GM20431 (cell line): Measurements from ENCODE around the gene KLHDC4.
"Not testable (repeated sequence)": the region's sequence is repeated elsewhere in the genome, so short reads cannot be mapped to it uniquely, and the experiment has no call there.

ENCODE experiments used
- in situ Hi-C: fragments of 300-500 bp; cut with MseI, MboI; formaldehyde crosslinking; loops from one replicate; pipeline ENCODE4 v1.15.0; 2020; ENCODE audit warnings: low sequenced_read_pairs; ENCODE audit not compliant: unreplicated experiment

The KLHDC4 gene

DNA sequence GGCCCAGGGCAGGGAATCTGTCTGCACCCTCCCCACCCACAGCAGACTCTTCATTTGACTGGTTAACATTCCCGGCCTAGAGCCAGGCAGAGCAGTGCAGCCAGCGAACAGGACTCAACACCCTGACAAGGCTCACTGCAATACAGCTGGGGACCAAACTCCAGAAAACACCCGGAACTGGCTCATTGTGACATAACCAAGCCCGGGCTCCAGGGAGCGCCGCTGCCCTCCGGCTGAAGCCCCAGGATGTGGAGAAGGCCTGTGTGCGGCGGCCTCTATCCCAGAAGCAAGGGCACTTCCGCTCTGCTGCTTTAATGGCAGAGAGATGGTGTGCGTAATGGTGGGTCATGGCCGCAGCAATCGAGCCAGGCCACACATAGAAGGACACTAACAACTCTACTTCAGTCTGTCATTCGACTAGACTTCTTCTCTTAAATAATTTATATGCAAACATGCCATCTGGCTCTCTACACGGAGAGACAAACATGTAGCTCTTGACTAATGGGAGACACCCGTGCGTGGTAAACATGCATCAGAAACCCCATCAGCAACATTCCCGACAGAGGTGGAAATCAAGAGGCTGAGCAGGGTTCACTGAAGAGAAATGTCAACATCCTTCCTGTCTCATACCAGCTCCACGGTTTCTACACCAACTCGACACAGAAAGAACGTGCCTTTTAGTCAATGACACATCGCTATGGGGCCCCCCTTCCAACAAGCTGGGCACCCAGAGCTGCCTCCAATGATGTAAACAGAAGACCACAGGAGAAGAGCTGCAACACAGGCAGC, 18.0 kb downstream of the KLHDC4 start:
- in situ Hi-C loops: no loop called here

DNA sequence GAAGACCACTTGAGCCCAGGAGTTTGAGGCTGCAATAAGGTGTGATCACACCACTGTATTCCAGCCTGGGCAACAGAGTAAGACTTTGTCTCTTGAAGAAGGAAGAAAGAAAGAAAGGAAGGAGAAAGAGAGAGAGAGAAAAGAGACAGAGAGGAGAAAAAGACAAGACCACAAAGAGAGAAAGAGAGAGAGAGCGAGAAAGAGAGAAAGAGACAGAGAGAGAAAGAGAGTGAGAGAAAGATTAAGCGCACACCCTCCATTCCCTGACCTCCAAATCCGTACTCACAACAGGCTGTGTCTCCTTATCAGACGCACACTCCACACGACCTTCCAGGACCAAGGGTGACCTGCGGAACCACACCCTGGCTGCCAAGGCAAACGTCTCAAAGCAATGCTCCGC, 19.6 kb downstream of the KLHDC4 start:
- in situ Hi-C loops: no loop called here

DNA sequence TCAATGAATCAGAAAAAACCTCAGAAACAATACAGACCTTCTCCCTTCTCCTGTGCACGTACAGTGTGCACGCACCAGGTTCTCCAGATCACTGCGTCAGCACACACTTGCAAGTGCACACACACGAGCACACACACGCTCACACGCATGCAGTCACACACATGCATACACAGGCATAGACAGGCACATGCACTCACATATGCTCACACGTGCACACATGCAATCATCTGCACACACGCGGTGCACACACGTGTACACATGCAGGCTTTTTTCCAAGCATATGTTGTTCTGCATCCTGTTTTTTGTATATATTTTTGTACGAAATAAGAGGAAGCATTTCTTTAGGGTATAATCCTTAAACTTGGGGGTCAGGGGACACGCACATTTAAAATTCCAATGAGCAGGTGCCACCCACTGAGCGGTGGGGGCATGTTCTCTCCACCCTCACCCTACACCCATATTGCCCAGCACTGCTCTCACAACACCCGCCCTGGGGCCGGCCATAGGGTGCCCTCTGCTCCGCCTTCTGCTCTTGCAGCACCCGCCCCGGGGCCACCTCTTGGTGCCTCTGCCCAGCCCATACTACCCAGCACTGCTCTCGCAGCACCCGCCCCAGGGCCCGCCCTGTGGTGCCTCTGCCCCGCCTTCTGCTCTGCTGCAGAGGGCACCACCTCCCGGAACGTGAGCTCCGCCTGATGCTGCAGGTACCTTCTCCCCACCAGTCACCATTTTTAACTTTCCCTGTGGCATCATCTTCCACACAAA, 20.9 kb downstream of the KLHDC4 start:
- in situ Hi-C loops: no loop called here

DNA sequence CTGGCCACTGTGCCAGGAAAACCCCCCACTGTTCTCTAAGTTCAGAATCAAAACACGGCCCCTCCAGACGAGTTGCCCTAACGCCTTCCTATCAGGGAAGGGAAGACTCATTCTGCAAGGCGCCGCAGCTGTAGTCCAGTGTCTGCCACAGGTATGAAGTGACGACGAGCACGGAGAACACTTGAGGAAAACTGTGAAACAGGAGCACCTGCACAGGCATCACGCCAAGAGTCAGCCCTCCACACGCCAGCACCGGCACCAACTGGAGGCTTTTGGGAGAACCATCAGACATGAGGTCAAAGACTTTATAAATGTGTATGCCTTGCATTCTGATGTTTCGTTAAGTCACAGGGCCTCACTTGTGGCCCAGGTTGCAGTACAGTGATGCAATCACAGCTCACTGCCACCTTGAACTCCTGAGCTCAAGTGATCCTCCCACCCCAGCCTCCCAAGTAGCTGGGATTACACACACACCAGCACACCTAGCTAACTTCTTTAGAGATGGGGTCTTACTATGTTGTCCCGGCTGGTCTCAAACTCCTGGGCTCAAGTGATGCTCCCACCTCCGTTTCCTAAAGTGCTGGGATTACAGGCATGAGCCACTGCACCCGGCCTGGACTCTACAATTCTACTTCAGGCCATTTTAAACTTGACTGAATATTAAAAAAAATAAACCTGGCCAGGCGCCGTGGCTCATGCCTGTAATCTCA, 22.9 kb downstream of the KLHDC4 start:
- in situ Hi-C loops: no loop called here

DNA sequence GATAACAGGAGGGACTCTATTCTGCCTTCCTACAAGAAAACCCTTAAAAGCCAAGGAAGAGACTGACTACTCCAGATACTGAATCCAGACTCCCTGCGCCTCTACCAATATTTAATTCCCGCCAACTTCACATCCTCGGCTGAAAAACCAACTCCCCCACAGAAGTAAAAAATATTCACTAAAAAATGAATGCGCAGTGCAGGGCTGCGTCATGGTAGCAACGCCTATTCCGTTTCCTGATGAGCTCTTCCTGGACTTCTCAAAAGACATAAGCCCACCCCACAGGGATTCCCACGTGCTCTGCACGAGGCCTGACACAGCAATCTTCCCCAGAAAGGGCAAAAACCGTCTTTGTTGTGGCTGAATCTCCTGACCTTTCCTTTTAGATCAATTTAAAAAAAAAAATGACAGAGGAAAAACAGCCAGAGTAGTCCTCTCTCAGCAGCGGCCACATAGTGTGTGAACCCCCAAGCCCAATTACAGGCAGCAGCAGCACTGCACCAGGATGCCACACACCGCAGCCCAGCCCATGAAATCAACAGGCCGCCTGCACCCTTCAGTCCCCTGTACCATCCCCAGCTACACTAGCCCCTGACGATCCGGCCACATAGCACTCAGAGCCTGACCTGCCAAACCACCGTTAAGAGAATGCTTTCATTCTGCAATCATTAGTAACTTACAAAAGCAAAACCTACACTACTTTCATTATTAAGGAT, 23.9 kb downstream of the KLHDC4 start:
- in situ Hi-C loops: no loop called here

DNA sequence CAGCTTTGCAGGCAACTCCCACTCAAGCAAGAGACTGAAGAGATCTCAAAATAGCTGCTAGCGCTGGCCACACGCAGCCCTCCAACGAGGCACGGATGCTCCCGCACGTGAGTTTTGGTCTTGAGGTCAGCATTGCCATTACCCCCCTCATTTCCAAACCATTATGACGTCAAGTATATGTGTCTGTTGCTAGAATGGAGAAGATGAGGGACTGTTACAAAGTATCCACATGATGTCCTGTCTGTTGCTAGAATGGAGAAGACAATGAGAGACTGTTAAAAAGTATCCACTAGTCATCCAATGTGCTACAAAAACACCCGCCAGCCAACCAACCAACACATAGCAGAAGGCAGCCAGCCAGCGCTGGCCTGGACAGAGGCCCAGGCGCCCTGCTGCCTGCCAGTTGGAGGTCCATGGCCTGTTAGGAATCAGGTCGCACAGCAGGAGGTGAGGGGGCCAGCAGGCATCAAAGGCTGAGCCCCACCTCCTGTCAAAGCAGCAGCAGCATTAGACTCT, 24.8 kb downstream of the KLHDC4 start:
- in situ Hi-C loops: no loop called here

DNA sequence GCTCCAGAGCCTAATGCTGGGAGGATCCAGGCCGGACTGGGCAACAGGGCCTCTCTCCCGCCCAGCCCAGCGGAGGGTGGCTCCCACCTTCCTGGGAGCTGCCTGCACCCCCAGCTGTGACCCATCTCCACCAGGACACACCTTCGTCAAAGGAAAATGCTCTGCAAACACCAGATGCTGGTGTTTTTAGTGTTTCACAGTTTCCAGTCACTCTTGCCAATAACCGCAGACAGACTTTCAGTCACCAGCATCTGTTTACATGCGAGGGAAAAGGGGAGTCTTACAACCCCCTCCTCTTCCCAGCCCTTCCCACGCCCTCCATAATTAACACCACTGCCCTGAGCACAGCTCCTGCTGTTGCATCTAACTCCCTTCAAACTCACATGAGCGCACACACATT, 25.3 kb downstream of the KLHDC4 start:
- in situ Hi-C loops: no loop called here

DNA sequence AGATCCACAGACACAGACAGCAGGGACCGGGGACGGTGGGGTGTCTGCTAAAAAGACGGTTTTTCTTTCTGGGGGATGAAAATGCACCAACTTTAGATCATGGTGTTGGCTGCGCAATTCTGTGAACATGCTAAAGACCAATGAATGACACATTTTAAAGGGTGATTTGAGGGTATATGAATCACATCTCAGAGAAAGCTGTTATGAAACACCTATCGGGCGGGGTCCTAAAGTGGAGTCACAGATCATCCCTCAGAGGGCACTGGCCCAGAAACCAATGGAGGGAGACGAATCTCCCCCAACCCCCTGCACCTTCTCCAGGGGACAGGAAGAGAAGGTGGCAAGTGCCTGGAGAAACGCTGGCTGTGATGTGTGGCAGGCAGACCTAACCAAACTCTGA, 26.0 kb downstream of the KLHDC4 start:
- in situ Hi-C loops: no loop called here

DNA sequence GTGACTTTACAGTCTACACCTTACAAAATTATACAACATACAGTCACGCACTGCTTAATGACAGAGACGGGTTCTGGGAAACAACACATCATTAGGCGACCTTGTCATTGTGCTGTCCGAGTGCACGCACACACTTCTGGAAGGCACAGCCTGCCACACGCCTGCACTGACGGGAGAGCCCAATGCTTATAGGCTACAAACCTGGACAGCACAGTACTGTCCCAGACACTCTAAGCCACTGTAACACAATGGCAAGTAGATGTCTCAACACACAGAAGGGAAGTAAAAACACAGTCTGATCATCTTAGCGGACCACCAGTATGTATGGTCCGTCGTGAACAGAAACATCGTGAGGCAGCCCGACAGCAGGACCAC, 29.8 kb downstream of the KLHDC4 start:
- in situ Hi-C loops: no loop called here

DNA sequence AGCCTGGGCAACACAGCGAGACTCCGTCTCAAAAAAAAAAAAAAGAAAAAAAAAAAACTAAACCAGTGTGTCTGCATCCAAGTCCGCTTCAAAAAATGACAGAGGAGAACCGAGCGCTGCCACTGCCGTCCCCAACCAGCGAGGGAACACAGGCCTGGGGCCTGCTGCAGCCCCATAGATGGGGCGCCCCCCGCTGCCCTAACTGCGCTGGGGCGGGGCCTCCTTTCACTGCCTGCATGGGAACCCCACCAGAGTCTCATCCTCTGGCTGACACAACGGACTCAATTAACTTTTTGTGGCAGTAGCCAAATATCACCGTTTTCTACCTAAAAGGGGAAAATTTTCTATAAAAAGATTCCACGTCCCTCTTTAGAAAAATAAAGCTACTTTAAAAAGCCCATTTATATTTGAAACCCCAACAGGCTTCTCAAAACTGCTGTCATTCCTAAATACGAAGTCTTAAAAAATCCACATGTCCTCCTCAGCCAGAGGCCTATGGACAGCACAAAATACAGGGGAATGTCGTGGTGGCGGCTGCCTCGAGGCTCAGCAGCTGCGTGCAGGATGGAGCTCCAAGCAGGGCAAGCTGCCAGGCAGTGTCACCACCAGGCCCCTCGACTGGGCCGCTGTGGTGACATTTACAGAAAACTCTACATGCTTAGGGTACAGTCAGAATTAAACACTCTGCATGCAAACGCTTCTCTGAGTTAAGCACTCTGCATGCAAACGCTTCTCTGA, 30.3 kb downstream of the KLHDC4 start:
- in situ Hi-C loops: no loop called here

DNA sequence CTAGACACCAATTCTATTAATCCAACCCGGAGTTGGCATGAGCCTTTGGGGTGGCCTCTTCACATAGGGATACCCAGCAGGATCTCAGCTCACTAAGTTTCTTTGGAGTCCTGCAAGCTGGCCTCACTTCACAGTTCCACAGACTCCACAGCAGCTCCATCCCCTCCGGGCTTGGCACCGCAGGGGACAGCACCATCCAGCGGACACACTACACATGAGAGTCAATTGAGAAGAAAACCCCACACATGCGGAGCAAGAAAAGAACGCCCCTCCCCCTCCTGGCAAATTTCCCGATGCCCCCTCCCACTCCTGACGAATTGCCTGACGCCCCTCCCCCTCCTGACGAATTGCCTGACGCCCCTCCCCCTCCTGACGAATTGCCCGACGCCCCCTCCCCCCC, 31.1 kb downstream of the KLHDC4 start:
- in situ Hi-C loops: no loop called here

DNA sequence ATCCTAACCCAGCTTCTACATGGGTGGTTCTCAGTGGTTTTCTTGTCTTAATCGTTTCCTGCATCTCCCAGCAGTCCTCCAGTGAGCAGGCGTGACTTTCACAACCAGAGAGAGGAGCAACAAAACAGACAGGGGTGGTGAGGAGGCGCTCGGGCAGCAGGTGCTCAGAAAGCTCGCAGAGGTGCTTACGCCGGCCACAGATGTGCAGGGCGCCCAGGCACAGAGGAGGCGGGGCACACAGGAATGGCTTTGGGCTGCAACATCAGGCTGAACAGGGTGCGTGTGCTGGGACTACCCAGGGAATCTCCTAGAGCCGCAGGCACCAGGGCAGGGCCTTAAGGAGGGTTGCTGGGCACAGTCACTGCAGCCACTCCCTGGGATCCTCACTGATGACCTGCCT, 32.6 kb downstream of the KLHDC4 start:
- in situ Hi-C loops: no loop called here

DNA sequence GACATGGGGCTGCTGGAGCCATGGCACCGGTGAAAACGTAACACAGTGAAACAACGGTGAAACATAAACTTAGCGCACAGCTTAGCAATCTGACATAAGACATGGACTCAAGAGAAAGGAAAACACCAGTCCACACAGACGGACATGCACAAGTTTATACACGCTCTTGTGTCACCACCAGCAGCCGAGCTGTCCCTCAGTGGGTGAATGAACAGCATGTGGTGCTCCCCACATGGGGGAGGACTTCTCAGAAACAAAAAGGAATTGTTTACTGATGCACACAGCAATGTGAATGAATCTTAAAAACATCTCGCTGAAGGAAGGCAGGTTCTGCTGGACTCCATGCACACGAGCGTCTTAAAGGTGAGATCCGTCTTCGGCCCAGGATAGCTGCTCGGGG, 34.2 kb downstream of the KLHDC4 start:
- in situ Hi-C loops: no loop called here

DNA sequence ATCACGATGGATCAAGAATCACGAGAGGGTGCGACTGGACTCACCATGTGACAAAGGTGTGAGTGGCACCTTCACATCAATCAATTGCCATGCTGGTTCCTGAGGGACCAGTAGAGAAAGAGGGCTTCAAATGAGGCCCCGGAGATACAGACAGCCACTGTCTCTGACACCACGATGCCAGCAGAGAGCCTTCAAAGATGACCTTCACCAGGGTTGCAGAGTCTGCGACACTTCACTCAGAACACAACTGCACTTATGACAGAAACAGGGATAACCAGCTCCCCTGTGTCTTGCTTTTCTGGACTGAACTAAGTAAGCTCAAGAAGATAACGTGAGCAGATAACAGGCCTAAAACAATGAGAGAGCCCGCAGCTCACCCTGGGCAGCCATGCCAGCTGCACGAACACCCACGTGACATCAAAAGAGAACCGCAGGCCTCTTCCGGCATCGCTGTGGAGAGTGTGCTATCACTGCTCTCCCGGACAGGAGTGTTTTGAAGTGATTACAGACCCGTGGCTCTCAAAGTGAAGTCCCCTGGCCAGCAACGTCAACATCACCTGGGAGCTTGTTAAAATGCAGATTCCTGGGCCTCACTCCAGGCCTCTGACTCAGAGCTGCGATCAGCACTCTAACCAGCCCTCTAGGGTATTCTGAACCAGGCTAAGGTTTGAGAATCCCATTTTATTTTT, 36.4 kb downstream of the KLHDC4 start:
- in situ Hi-C loops: no loop called here

DNA sequence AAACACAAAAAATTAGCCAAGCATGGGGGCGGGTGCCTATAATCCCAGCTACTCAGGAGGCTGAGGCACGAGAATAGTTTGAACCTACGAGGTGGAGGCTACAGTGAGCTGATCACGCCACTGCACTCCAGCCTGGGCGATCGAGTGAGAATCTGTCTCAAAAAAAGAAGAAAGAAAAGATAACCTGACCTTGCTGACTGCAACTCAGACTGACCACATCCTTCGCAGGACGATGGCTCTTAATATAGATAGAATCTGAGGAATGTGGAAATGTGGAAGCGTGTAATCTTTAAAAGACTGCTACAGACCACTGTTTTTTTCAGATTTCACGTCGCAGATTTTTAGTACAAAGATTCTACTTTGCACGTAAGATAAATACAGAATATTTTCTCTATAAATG, 37.8 kb downstream of the KLHDC4 start:
- in situ Hi-C loops: no loop called here

DNA sequence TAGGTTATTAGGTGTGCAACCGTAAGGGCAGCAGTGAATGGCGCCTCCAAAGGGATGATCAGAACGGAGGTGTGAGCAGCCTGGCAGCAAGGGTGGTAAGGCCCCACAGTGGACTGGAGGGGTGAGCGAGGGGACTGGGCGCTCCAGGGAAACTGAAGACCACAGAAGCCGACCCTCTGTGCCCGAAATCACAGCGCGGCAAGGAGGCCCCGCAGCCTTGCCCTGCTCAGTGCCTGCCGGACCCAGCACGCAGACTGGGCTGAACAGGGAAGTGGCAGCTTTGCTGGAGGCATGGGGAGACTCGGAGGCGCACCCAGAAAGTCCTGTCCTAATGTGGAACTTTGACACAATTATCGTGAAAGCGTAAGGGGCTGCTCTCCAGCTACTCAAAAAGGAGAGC, 38.4 kb downstream of the KLHDC4 start:
- in situ Hi-C loops: no loop called here

DNA sequence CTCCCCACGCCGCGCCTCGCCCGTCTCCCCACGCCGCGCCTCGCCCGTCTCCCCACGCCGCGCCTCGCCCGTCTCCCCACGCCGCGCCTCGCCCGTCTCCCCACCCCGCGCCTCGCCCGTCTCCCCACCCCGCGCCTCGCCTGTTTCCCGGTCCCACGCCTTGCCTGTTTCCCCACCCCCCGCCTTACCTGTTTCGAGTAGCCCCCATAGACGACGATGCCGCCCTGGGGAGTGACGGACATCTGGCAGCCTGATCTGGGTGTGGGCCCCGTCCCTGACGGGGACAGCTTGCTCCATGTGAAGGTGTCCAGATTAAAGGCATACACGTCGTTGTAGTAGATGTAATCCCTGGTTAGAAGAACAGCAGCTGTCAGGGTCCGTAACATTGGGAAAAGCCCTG, 39.2 kb downstream of the KLHDC4 start:
- in situ Hi-C loops: not testable (repeated sequence)

DNA sequence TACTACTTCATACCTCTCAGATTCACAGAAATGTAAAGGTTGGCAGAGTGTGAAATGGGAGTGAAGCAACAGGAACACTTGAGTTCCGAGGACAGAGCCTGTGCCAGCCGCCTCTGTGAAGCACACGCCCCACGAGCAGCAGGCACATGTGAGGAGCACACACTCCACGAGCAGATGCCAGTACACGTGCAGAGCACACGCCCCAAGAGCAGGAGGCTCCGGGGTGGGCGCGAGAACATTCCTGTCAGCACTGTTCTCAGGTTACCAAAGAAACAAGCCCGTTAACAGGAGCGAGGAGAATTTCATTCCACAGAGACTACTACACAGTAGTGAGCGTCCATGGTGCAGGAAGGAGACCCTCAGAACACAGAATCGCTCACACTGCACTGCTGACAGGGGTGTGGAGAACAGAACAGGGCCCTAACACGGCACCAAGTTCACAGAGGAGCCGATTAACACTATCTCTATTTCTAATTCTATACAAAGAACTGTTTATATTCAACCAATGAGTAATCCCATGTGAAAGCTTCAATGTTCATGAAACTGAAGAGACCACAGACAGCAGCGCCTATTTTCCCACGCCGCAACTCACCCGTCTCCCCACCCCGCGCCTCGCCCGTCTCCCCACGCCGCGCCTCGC, 40.1 kb downstream of the KLHDC4 start:
- in situ Hi-C loops: no loop called here
